NCI-H510A (cell line): Measurements from ENCODE around the gene NFIA.

ENCODE experiments used
- DNase-seq: peaks from one replicate; lab custom pipeline; 2025; lab: John Stamatoyannopoulos, UW

Gene NFIA

GRCh38 chr1:61215676-61216289 is 133.4 kb downstream of the NFIA start:
- DNase-seq = no peak

GRCh38 chr1:61220536-61220935 is 138.2 kb downstream of the NFIA start:
- DNase-seq = no peak

DNA sequence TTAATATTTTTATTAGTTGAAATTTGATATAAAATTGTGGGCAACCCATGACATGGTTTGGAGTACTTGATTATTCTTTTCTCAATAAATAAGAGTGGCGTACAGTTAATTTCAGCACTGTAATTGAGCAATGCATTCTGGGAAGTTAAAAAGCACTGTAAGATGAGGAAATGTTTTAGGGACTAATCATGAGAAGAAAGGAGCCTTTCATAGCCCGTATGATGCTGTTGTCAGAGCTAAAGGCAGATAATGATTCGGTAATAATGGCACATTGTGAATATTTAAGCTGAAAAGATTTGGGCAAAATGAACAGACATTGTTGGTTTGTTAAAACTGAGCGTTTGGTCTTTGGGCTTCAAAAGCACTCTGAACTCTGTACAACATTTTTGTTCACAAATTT is 139.3 kb downstream of the NFIA start:
- DNase-seq = no peak

DNA sequence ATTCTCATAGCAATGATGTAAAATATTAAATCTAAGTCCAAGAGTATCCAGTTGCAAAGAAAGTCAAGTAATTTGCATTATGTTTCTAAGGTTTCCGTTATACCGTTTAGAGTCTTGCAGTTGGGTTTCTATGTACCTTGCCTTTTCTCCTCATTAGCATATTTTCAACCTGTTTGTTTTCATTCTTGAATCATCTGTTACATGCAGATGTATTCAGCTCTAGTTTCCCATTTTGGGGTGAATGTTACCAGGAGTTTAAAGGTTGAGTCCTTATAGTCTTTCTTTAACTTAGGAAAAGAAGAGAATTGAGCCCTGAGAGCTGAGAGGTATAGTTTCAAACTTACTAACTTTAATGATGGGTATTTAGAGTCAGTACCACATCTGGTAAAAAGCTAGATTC is 139.9 kb downstream of the NFIA start:
- no peak for DNase-seq

GRCh38 chr1:61223140-61223539 is 140.8 kb downstream of the NFIA start:
- DNase-seq = no peak

DNA sequence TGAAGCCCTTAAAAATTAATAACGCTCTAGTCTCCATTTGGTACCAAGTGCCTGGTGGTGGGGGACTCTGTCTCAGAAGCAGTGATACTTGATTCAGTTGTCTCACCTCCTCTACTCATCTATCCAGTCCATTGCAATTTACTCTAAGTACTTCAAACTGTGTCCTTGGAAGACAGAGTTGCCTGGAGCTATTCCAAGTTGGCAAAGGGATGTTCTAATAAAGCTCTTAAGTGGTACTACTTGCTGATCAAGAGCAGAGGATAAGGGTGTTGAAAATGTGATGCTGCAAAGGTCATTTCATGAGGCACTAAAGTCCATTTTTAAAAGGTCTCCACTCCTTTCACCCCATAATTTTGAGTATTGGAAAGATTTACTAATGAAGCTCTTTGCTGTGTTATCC is 142.2 kb downstream of the NFIA start:
- no peak for DNase-seq

- no peak for DNase-seq
Observed at GRCh38 chr1:61225478-61225877, 143.1 kb downstream of the NFIA start.

- DNase-seq = peak; percentile 85
Observed at GRCh38 chr1:61226791-61227567, 144.6 kb downstream of the NFIA start.

- DNase-seq = no peak
Observed at GRCh38 chr1:61227857-61228550, 145.6 kb downstream of the NFIA start.

DNA sequence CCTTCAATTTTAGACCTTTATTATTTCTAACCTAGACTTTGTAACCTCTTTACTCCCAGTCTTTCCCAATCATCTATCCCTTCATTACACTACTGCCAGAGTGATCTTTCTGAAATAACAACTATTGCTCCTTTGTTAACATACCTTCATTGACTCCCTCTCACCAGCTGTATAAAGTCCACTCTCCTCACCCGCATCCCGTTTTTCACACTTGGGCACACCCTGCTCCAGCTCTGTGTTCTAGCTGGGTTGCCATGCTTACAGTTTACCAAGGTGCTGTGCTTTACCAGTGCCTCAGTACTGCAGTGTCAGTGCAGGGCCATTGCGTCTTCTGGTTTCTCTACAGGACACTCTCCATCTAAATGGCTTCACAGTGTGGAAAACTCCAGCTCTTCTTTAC is 148.2 kb downstream of the NFIA start:
- DNase-seq = no peak

GRCh38 chr1:61231795-61232194 is 149.4 kb downstream of the NFIA start:
- no peak for DNase-seq

- no peak for DNase-seq
Observed at GRCh38 chr1:61233121-61233660, 150.8 kb downstream of the NFIA start.

DNA sequence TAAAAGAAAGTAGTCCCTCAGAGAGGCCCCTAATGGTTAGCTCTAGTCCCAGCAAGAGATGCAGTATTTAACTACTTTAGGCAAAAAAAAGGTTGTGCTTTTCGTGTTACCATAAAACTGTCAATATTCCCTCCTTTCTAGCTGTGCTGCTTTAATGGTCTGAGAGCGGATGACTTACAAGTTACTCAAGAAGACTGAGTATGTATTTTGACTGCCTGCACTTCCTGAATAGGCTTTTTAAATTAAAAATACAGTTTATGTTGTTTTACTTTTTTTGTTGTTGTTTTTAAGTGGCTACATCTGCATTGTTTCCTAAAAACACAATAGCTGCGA is 152.2 kb downstream of the NFIA start:
- DNase-seq = no peak

DNA sequence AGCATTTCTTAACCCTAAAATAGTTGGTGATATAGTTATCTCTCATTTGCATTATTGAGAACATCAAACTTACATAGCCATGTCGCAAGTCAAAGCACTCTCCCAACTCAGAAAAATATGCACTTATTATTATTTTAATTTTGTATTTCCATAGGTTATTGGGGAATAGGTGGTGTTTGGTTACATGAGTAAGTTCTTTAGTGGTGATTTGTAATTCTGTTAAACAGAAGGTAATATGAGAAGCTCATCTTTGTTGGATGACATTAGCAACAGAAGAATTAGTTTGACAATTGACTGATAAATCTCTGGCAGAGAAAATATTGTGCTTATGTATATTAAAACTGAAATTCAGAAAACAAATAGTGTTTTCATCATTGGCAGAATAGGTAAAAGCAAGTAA is 154.8 kb downstream of the NFIA start:
- DNase-seq = no peak

DNA sequence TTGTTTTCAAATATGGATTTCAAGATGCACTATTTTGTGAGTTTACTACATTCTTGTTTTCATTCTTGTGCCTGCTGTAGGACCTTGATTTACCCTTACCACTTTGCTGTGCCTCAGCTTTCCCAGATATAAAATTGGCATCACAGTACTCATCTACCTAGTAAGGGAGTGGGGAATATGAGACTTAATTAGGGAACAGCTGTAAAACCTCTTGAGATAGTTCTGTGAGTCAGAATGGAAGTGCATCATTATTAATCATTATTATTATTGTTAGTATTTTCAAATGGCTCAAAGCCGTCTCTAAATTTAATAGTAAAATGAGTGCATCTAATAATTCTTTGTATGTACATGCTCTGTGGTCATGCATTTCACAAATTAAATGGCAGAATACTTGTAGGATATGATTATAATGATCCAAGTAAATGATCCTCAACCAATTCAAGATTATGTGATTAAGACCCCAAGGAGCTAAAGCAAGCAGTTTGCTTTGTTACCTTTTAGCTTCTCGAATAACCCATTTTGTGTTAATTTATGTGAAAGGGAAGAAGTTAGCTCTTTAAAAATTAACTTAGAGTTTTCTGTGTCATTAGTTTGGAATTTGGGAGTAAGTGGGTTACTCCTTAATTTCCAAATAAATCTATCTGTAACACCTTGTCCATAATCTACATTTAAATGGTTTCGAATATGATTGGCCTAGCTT is 155.4 kb downstream of the NFIA start:
- no peak for DNase-seq

DNA sequence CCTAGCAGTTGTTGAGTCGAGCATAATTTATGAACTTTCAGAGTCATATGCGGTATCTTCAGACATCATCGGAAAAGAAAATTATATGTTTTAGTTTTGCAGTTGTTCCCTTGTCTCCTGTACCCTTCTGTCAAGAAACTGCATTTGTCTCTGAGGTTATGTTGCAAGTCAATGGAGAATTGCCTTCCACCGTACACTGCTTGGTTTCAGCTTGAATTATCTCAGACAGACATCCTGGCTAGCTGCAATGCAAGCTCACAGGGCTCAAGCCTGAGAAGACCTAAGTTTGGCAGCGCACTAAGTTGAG is 156.0 kb downstream of the NFIA start:
- no peak for DNase-seq

DNA sequence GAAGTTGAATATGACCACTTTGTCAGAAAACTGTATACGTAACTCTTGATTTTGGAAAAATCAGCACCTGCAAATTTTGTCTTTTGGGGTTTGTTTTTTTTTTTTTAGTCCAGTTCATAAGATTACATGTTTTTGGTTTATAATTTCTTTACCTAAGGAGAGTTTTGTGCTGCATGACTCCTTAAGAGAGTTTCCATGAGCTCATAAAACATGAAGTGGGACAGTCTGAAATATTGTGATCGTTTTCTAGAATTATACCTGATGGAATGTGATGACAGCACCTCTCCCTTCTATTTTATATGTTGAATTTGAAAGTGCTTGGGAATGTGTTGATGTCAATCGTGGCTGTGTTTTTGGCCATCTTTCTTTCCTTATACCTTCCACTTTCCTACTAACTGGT is 158.5 kb downstream of the NFIA start:
- no peak for DNase-seq

DNA sequence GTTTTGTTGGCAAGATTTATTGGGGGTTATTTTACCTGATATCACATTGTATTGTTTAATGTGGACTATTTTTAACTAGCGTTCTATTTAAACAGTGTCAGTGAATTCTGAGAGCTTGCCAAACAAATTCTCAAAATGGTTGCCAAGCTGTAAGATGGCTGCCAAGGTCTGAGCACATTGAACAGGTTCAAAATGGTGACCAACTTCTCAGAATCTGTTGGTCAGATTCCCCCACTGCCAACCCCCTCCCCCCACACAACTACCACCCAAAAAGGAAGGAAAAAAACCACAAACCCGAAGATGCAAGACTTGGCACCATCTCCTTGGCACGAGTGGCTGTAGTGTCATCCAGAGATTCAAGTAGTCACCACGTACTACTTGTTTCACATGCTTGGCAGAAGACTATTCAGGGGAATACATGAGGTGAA is 159.1 kb downstream of the NFIA start:
- no peak for DNase-seq

- DNase-seq = no peak
Observed at GRCh38 chr1:61241973-61242381, 159.6 kb downstream of the NFIA start.

- no peak for DNase-seq
Observed at GRCh38 chr1:61244114-61244513, 161.8 kb downstream of the NFIA start.

GRCh38 chr1:61245696-61246400 is 163.5 kb downstream of the NFIA start:
- DNase-seq = no peak
